GM12875 (cell line): ENCODE results near the gene KEL.

Experiments
- H3K4me3 ChIP-seq: one replicate; pipeline ENCODE4 v1.5.1; 2011; ENCODE audit warnings: low read depth, low read length, control low read depth
- TF ChIP-seq, protein P1 (sequence below): IDR thresholded peaks from 2 replicates; pipeline ENCODE4 v1.5.1; 2011; ENCODE audit warnings: low read depth, mild to moderate bottlenecking, control low read depth, inconsistent platforms, low read length, moderate library complexity, borderline replicate concordance; ENCODE audit not compliant: insufficient read depth

The KEL gene

DNA sequence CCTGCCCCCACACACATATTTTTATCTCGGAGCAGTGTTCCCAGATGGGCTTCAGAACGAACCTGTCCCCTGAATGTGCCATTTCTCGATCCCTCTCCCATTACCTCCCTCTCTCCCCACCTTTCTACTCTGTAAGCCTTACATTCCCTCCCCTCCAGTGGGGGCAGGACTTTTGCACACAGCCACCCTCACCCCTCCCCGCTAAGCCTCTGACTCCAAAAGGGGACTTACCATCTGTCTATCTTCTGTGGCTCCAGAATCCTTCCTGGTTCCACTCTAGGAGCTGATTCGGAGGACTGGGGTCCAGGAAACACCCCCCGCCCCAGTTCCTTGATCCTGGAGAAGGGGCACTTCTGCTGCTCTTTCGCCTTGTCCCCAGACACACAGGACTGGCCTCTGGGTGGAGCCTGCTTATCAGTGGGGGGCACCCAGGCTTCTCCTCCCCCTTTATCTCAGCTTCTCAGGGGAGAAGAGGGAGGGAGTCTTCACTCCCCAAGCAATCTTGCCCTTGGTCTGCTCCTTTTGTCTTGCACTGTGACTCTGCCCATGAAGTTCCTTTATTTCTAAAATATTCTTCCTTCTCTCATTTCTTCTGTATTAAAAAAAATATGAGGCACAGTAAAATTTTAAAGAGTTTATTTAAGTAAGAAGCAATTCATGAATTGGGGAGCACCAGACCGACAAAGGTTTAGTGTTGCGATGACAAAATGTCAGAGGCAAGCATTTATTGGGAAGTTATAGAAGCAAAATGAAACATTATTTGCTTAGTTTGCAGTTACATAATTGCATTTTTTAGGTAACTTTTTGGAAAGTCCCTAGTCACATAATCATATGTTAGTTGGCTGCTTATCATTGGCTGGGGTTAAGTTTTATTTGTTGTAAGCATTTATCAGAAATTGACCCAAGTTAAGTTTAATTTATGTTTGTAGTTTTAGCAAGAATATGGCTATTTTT lies at the start of gene KEL:
KEL (minus strand) TSS at position 391 of the 954 bp plus-strand sequence; CDS start at position 234, 157 bp downstream.
- H3K4me3 ChIP-seq = no peak within 1 kb of the TSS
- TF ChIP-seq, protein P1, sequence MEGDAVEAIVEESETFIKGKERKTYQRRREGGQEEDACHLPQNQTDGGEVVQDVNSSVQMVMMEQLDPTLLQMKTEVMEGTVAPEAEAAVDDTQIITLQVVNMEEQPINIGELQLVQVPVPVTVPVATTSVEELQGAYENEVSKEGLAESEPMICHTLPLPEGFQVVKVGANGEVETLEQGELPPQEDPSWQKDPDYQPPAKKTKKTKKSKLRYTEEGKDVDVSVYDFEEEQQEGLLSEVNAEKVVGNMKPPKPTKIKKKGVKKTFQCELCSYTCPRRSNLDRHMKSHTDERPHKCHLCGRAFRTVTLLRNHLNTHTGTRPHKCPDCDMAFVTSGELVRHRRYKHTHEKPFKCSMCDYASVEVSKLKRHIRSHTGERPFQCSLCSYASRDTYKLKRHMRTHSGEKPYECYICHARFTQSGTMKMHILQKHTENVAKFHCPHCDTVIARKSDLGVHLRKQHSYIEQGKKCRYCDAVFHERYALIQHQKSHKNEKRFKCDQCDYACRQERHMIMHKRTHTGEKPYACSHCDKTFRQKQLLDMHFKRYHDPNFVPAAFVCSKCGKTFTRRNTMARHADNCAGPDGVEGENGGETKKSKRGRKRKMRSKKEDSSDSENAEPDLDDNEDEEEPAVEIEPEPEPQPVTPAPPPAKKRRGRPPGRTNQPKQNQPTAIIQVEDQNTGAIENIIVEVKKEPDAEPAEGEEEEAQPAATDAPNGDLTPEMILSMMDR = no peak

DNA sequence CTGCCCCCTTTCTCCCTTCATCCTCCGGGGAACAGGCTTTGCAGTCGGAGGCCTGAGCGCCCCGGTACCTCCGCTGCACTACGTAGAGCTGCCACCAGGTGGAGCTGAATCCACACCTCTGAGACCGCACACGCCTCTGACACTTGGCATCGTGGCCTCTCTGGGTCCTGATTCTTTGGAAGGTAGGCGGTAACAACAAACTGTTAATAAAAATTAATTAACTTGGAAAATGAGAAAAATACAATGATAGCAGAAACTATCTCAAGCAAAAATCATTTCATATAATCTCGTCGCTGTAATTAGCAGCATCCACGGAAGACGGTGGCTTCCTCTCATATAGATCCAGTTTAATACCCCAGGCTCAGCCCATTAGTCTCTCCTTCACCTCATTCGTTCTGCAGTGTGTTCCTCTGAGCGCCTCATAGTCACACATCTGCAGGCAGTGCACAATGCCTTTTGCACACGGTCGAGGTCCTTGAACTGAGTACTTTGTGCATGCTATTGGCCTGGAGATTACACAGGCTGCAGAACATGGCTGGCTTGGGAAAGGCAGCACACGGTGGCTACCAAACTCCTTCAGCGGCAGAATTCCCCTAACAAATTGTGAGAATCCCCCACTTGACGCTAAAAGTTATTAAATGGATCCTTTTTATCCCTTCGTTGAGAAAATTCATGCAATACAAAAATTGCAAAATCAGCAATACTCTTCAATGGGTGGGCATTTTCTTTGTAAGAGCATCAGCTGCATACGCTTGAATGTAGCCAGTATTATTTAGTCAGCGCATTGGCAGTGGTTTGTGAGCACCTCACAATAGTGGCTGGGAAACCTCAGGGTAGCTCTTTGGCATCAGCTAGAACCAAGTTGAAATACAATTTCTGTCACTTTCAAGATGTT lies 46.1 kb upstream of the KEL start:
- TF ChIP-seq, protein P1 = peak; percentile 86
- H3K4me3 ChIP-seq = no peak overlapping the region

- H3K4me3 ChIP-seq = no peak overlapping the region
- TF ChIP-seq, protein P1 = no peak
Measured at GRCh38 chr7:143005632-143006260, 43.6 kb upstream of the KEL start.

DNA sequence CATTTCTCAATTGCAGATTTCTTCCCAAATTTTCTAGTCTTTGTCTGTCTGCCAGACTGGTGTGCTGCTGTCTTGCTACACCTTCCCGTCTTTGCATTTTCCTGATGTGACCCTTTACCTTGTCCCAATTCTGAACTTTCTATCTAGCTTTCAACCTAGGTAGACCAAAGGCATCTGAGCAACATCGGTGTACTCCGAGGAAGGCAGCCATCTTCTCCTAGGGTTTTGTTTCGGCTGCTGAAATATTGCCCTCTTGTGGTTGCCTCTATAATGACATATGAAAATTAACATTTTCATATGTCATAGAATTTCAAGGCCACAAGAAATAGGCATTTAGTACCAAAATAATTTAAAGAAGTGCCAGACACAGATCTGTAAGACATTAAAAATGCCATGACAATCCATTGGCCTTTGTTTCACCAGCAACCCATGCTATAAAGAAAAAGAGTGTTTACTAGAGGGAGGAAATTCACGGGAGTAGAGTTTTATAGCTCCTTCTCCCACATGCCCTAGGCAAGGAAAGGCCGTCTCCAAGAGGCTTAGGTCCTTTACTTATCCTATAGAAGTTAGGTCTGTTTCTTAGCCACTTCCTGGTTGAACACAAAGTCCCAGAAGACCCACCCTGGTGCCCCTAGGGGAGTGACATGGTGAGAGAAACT lies 41.4 kb upstream of the KEL start:
- no peak overlapping the region for H3K4me3 ChIP-seq
- TF ChIP-seq, protein P1 = peak; percentile 50; the same call in 1 of the 2 replicates

- TF ChIP-seq, protein P1 = no peak
Measured at GRCh38 chr7:143002898-143003297, 40.7 kb upstream of the KEL start.

DNA sequence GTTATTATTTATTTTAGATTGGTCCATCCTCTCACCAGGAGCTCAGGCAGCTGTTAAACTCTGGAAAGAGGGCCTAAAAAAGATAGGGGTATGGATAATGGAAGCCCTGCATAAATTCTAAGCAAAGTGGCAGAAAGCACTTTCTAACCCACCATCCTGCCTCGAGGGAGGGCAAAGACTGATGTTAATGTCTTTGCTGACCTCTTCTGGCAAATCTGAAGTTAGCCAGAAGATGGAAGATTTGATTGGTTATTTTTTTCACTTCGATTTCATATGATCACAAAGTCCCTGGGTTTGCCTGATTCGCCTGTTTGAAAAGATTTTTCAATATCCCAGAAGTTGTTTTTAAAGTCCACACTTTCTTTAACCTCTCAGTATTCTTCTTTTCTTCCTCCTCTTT lies 39.9 kb upstream of the KEL start:
- H3K4me3 ChIP-seq = no peak overlapping the region

More at GRCh38 chr7:143002898-143003297, 40.7 kb upstream of the KEL start:
- no peak overlapping the region for H3K4me3 ChIP-seq

More for the DNA sequence above, 39.9 kb upstream of the KEL start:
- TF ChIP-seq, protein P1 = peak; percentile 17; the same call in 1 of the 2 replicates
